Brain microvascular endothelial cell (primary cell): ENCODE measurements around the gene FKBP8.

Experiments used
- DNase-seq: peaks from one replicate; pipeline ENCODE4 v3.0.0-alpha.2; 2020
- H3K27ac ChIP-seq: fragments of 250-450 bp; sonication (Bioruptor Pico); 2 replicates; pipeline ENCODE4 v1.5.1; 2020; ENCODE audit warnings: mild to moderate bottlenecking, moderate library complexity
- H3K27me3 ChIP-seq: fragments of 250-450 bp; sonication (Bioruptor Pico); replicated peaks from 2 replicates; pipeline ENCODE4 v1.5.1; 2020; ENCODE audit warnings: mild to moderate bottlenecking
- H3K36me3 ChIP-seq: fragments of 250-450 bp; sonication (Bioruptor Pico); replicated peaks from 2 replicates; pipeline ENCODE4 v1.5.1; 2020; ENCODE audit warnings: mild to moderate bottlenecking
- H3K4me3 ChIP-seq: 2 replicates; pipeline ENCODE4 v1.5.1; 2011; ENCODE audit warnings: low read depth, mild to moderate bottlenecking, control low read depth, low read length, moderate library complexity
- CTCF ChIP-seq: IDR thresholded peaks from 2 replicates; pipeline ENCODE4 v1.5.1; 2011; ENCODE audit warnings: low read depth, mild to moderate bottlenecking, moderate library complexity, low read length, control low read depth, inconsistent platforms; ENCODE audit errors: missing control alignments
- in situ Hi-C: cut with HindIII; loops from 2 replicates; pipeline ENCODE4 v1.10.0; 2017; ENCODE audit warnings: low sequenced_read_pairs, low pct_ligation_motif_present

Gene FKBP8

GRCh38 chr19:18488403-18488723 lies 55.0 kb downstream of the FKBP8 start:
- no peak overlapping the region for H3K27ac ChIP-seq
- TF ChIP-seq CTCF, result peak; percentile 64
- no peaks in the 10 kb centered on the region for H3K27me3 ChIP-seq
- in situ Hi-C loops, result no loop called here
- no peak overlapping the region for H3K4me3 ChIP-seq
- no peaks in the 10 kb centered on the region for H3K36me3 ChIP-seq
- DNase-seq, result no peak

GRCh38 chr19:18487576-18488402 lies 55.6 kb downstream of the FKBP8 start:
- TF ChIP-seq CTCF, result no peak
- H3K27ac ChIP-seq, result no peak overlapping the region
- in situ Hi-C loops, result no loop called here

GRCh38 chr19:18486746-18487145 lies 56.6 kb downstream of the FKBP8 start:
- in situ Hi-C loops, result no loop called here
- Histone ChIP-seq H3K27ac (no peak overlapping the region), H3K36me3 (no peaks in the 10 kb centered on the region), H3K4me3 (no peak overlapping the region), H3K27me3 (no peaks in the 10 kb centered on the region)
- DNase-seq, result no peak
- TF ChIP-seq CTCF, result no peak

More at GRCh38 chr19:18487576-18488402, 55.6 kb downstream of the FKBP8 start:
- DNase-seq, result no peak
- Histone ChIP-seq H3K4me3 (no peak overlapping the region), H3K27me3 (no peaks in the 10 kb centered on the region), H3K36me3 (no peaks in the 10 kb centered on the region)

- Histone ChIP-seq H3K4me3 (no peak overlapping the region), H3K27ac (no peak overlapping the region), H3K36me3 (no peaks in the 10 kb centered on the region), H3K27me3 (no peaks in the 10 kb centered on the region)
- no peak for DNase-seq
- no peak for TF ChIP-seq CTCF
- in situ Hi-C loops, result no loop called here
Observed at GRCh38 chr19:18484992-18485391, 58.4 kb downstream of the FKBP8 start.

GRCh38 chr19:18483119-18483890 lies 60.1 kb downstream of the FKBP8 start:
- no peak for DNase-seq
- no peak overlapping the region for H3K4me3 ChIP-seq
- H3K27me3 ChIP-seq, result no peaks in the 10 kb centered on the region
- no peak overlapping the region for H3K27ac ChIP-seq
- in situ Hi-C loops, result no loop called here
- no peak for TF ChIP-seq CTCF
- H3K36me3 ChIP-seq, result no peaks in the 10 kb centered on the region
